MG63 (cell line): ENCODE data around the gene ADARB2. TPM values are rescaled to one million over a fixed set of nuclear protein-coding genes. Genes with fewer than 3 reads are reported as not detected.

Experiments
- DNase-seq: peaks from one replicate; pipeline ENCODE4 v3.0.0-alpha.2; 2020
- H3K27me3 ChIP-seq: fragments of 250-450 bp; sonication (Bioruptor Pico); 2 replicates; pipeline ENCODE4 v1.5.1; 2020; ENCODE audit warnings: mild to moderate bottlenecking, moderate library complexity
- H3K36me3 ChIP-seq: fragments of 250-450 bp; sonication (Bioruptor Pico); 2 replicates; pipeline ENCODE4 v1.5.1; 2020; ENCODE audit warnings: mild to moderate bottlenecking, moderate library complexity
- H3K4me3 ChIP-seq: fragments of 250-450 bp; sonication (Bioruptor Pico); 2 replicates; pipeline ENCODE4 v1.5.1; 2020; ENCODE audit warnings: mild to moderate bottlenecking, moderate library complexity
- H3K9me3 ChIP-seq: fragments of 250-450 bp; sonication (Bioruptor Pico); 2 replicates; pipeline ENCODE4 v1.5.1; 2020; ENCODE audit warnings: mild to moderate bottlenecking, moderate library complexity
- total RNA-seq: library from RNA; depleted of rRNA; stranded (reverse); fragments of >200 nt; shearing (Covaris generic); gene quantifications from 2 replicates; pipeline ENCODE4 v1.2.3, GENCODE V29; 2014; ENCODE audit warnings: low replicate concordance

Gene ADARB2
- total RNA-seq, 1 experiment from 2014 or later = not detected

GRCh38 chr10:1217661-1218060 lies 519.7 kb downstream of the ADARB2 start:
- H3K36me3 ChIP-seq = no peaks in the 10 kb centered on the region
- no peaks in the 10 kb centered on the region for H3K27me3 ChIP-seq
- H3K9me3 ChIP-seq = no peaks in the 10 kb centered on the region
- no peak overlapping the region for H3K4me3 ChIP-seq
- no peak for DNase-seq

- no peak overlapping the region for H3K4me3 ChIP-seq
- H3K27me3 ChIP-seq = no peaks in the 10 kb centered on the region
- DNase-seq = no peak
- no peaks in the 10 kb centered on the region for H3K36me3 ChIP-seq
- no peaks in the 10 kb centered on the region for H3K9me3 ChIP-seq
Measured at GRCh38 chr10:1217237-1217587, 520.1 kb downstream of the ADARB2 start.

DNA sequence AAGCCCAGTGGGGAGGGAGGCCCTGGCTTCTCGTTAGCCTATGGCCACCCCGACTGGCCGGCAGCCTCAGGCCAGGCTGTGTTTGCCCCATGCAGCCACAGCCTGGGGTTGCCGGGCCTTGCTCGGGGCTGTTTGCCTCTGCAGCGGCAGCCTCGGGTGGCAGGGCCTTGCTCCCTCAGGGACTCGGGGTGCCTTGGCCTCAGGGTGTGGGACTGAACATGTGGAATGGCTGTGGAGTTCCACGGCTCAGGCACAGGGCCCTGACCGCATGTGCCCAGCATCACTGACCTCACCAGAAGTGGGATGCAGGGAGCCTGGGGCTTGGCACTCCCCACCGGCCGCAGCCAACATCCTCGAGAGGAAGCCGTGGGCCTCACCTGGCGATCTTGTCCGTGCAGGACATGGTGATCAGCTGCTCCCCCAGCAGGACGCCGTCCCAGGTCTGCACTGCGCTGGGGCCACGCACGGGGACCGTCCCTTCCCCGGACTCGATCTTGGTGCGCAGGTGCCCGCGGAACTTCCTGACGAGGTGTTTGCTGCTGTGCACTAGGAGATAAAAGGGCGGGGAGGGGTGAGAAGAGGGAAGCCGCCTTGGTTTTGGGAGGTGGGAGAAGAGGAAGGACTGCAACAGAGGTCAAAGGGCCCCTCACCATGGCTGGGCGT lies 520.6 kb downstream of the ADARB2 start:
- Histone ChIP-seq H3K27me3 (no peaks in the 10 kb centered on the region), H3K4me3 (no peak overlapping the region), H3K9me3 (no peaks in the 10 kb centered on the region), H3K36me3 (no peaks in the 10 kb centered on the region)
- no peak for DNase-seq

DNA sequence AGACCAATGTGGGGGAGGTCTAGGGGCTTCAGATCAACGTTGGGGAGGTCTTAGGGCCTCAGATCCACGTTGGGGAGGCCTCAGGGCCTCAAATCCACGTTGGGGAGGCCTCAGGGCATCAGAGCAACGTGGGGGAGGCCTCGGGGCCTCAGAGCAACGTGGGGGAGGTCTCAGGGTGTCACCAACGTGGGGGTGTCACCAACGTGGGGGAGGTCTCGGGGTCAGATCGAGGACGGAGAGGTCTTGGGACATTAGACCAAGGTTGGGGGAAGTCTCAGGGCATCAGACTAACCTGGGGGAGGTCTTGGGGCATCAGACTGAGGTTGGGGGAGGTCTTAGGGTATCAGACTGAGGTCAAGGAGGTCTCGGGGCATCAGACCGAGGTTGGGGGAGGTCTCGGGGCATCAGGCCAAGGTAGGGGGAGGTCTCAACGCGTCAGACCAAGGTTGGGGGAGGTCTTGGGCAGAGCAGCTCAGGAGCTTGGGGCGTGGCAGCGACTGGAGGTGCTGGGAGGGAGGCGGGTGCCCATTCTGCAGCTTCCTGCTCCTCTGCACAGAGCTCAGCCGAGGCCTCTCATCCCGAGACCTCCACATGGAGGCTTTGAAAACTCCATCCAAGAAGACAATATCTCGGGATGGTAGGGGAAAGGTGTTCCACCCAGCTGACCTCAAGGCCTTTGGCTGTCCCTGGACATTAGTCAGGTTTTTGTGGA lies 521.3 kb downstream of the ADARB2 start:
- Histone ChIP-seq H3K9me3 (no peaks in the 10 kb centered on the region), H3K4me3 (no peak overlapping the region), H3K27me3 (no peaks in the 10 kb centered on the region), H3K36me3 (no peaks in the 10 kb centered on the region)
- no peak for DNase-seq

DNA sequence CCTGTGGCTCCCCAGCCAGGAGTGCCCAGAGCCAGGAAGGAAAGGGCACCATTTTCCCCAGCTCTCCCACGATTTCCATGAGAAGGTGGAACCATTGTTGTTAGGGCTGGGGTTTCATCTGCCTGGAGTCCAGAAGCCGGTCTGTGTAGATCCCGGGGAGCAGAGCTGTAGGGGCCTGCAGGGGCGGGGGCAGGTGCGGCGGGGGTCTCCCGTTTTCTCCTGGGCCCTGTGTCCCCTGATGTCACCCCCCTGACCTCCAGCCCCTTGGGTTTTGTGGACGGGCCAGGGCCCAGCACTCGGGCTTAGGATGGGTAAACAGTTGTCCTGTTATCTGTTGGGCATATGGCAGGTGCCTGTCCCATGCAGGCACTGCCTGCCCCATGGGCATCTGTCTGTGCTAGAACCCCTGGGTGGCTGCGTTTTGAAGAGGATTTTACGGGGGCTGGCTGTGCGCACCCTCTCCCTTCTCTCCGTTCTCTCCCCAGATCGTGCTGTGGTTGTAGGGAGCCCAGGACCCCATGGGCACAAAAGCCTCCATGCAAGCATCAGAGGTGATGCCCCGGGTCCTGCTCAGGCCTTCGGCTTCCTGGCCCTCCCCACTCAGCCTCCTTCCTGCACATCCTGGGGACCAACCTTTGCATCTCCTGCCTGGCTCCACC lies 522.3 kb downstream of the ADARB2 start:
- Histone ChIP-seq H3K36me3 (no peaks in the 10 kb centered on the region), H3K27me3 (no peaks in the 10 kb centered on the region), H3K4me3 (no peak overlapping the region), H3K9me3 (no peaks in the 10 kb centered on the region)
- no peak for DNase-seq

- Histone ChIP-seq H3K36me3 (no peaks in the 10 kb centered on the region), H3K9me3 (no peaks in the 10 kb centered on the region), H3K4me3 (no peak overlapping the region), H3K27me3 (no peaks in the 10 kb centered on the region)
- no peak for DNase-seq
Measured at GRCh38 chr10:1214071-1214675, 523.2 kb downstream of the ADARB2 start.

DNA sequence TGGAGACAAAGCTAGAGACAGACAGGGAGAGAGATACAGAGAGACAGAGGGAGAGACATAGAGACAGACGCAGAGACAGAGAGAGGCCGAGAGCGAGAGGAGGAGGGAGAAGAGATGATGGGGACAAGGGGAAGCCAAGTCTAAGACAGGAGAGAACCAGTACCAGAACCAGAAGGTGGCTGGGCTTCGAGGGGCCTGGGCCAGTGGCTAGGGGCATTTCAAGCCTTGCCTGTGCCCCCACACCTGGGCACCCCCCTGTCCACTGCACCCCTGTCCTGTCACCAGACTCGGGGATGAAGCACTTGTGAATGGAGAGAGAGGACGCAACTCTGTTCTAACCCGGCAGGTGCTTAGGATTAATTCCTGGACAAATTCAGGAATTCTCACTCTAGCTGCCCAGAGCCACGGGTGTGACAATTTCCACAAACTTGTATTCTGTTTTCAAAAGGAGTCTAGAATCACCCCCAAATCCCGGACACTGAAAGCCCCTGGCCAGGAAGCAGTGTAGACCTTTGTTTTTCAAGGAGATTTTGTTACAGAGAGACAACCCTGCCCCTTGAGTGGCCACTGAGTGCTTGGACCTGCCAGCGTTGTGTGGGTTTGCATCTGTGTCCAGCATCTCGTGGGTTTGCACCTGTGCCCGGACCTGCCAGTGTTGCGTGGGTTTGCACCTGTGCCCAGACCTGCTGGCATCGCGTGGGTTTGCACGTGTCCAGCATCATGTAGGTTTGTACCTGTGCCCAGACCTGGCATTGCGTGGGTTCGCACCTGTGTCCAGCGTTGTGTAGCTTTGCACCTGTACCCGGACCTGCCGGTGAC lies 523.9 kb downstream of the ADARB2 start:
- H3K4me3 ChIP-seq = no peak overlapping the region
- H3K27me3 ChIP-seq = no peaks in the 10 kb centered on the region
- H3K36me3 ChIP-seq = no peaks in the 10 kb centered on the region
- DNase-seq = no peak
- H3K9me3 ChIP-seq = no peaks in the 10 kb centered on the region

DNA sequence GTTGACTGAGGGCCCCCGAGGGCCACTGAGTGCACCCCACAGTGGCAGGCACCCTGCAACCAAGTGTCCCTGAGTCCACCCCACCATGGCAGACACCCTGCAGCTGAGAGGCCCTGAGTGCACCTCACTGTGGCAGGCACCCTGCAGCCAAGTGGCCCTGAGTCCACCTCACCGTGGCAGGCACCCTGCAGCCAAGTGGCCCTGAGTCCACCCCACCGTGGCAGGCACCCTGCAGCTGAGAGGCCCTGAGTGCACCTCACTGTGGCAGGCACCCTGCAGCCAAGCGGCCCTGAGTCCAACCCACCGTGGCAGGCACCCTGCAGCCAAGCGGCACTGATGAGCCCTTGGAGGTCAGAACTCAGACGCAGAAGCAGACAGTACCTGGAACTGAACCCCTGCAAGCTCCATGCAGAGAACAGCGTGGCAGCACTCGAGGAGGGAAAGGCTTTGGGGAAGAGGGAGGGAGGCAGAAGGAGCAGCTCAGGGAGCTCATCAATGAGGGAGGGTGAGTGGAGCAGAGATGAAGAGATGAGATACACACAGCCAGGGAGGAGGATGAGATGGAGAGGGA lies 524.7 kb downstream of the ADARB2 start:
- no peak for DNase-seq
- Histone ChIP-seq H3K9me3 (no peaks in the 10 kb centered on the region), H3K27me3 (no peaks in the 10 kb centered on the region), H3K36me3 (no peaks in the 10 kb centered on the region), H3K4me3 (no peak overlapping the region)

DNA sequence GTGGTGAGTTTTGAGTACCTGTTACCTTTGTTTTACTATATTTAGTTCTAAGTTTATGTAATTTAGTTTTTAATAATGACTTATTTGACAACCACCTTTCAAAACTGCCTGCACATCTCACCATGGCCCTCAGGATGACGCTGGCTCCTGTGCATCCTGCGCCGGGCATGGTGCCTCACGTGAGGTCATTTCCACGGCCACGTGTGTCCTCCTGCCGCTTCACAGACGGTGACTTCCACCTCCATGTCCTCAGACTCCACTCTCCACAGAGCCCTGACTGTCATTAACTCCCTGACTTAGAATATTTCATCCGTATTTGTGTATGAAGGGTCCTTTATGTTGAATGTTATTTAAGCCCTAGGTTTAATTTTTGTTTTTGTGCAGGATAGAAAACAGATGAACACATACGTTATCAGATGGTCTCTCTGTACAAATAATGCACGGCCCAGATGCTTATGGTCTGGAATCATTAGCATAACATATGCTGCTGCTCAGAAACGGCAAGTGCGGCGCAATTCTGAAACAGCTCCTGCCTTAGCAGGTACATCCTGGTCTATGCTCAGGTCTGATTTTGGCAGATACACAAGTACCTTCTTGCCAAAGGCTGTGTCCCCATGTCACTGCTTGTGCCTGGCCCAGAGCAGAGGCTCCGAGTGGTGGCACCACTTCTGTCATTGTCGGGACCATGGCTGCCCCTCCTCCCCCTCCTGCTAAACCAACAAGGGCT lies 525.3 kb downstream of the ADARB2 start:
- DNase-seq = no peak
- H3K36me3 ChIP-seq = no peaks in the 10 kb centered on the region
- H3K27me3 ChIP-seq = no peaks in the 10 kb centered on the region
- no peaks in the 10 kb centered on the region for H3K9me3 ChIP-seq
- H3K4me3 ChIP-seq = no peak overlapping the region

DNA sequence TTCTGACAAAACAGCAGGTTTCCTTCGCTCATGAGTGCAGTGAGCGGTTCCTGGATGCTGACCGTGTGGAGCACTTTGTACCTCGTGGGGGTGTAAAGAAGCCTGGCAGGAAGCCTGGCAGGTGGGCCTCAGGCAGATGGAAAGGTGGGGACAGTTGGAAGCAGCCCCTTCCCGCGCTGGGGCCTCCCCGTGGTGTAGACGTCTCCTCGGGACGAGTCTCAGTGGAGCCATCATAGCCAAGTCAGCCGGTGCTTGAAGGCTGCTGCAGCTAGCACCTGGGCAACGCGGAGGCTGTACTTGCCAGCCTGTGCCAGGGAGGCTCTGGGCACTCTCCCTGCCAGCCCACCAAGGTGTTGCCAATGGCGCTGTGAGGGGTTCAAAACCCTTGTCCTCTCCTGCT lies 526.7 kb downstream of the ADARB2 start:
- Histone ChIP-seq H3K9me3 (no peaks in the 10 kb centered on the region), H3K36me3 (no peaks in the 10 kb centered on the region), H3K4me3 (no peak overlapping the region), H3K27me3 (no peaks in the 10 kb centered on the region)
- no peak for DNase-seq

DNA sequence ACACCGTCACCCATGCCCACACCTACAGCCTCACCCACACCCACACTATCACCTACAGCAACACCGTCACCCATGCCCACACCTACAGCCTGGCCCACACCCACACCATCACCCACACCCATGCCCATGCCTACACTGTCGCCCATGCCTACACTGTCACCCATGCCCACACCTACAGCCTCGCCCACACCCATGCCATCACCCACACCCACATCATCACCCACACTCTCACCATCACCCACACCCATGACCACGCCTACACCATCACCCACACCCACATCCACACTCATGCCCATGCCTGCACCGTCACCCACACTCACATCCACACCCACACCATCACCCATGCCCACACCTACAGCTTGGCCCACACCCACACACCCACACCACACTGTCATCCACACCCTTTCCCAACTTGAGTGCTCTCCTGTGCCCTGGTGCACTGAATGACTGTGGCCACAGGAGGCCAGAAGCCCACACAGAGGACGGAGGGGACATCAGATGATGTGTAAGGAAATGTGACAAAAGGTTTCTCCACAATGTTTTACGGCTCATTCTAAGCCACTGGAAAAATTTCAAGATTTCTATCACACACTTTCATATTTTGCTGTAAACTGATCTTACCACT lies 527.9 kb downstream of the ADARB2 start:
- DNase-seq = no peak
- Histone ChIP-seq H3K36me3 (no peaks in the 10 kb centered on the region), H3K9me3 (no peaks in the 10 kb centered on the region)

GRCh38 chr10:1208366-1209311 lies 528.7 kb downstream of the ADARB2 start:
- Histone ChIP-seq H3K36me3 (no peaks in the 10 kb centered on the region), H3K9me3 (no peaks in the 10 kb centered on the region), H3K4me3 (no peak overlapping the region), H3K27me3 (no peaks in the 10 kb centered on the region)
- DNase-seq = no peak

More for the DNA sequence above, 527.9 kb downstream of the ADARB2 start:
- no peaks in the 10 kb centered on the region for H3K27me3 ChIP-seq
- no peak overlapping the region for H3K4me3 ChIP-seq

- Histone ChIP-seq H3K36me3 (no peaks in the 10 kb centered on the region), H3K27me3 (no peaks in the 10 kb centered on the region), H3K9me3 (no peaks in the 10 kb centered on the region), H3K4me3 (no peak overlapping the region)
- no peak for DNase-seq
Measured at GRCh38 chr10:1206601-1207000, 530.7 kb downstream of the ADARB2 start.

DNA sequence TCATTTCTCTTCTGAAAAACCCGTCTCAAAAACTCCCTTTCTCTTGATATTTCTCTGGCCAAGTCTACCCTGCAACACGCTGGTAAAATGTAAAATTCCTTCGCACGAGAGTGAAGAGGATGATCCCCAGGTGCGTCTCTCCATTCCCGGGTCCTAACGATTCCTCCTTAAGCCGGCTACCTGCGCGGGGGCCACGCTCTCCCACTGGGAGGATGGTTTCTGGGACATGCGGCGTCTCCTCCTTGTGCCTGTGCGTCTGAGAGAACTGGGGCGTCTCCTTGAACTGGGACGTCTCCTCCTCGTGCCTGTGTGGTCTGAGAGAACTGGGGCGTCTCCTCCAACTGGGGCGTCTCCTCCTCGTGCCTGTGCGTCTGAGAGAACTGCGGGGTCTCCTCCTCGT lies 531.2 kb downstream of the ADARB2 start:
- H3K27me3 ChIP-seq = no peaks in the 10 kb centered on the region
- DNase-seq = no peak
- H3K9me3 ChIP-seq = no peaks in the 10 kb centered on the region
- H3K4me3 ChIP-seq = no peak overlapping the region
- H3K36me3 ChIP-seq = no peaks in the 10 kb centered on the region
